ENCODE measurements around the gene GALNT2. TPM values are rescaled to one million over a fixed set of nuclear protein-coding genes. Genes with fewer than 3 reads are reported as not detected.

The GALNT2 gene
- total and polyA plus RNA-seq, 2 experiments from 2014 or later = 96.7 to 143 TPM

GRCh38 chr1:230029244-230029941, 37.6 kb upstream of the GALNT2 start:
- Histone ChIP-seq H3K27me3 (no peaks in the 10 kb centered on the region), H3K9me3 (ENCODE audit: low read depth) (no peaks in the 10 kb centered on the region), H3K27ac (no peak overlapping the region), H3K4me2 (no peak overlapping the region), H3K4me3 (no peak overlapping the region), H3K9me2 (replicated peaks; ENCODE audit: insufficient read depth) (no peaks in the 10 kb centered on the region), H3K36me3 (replicated peaks; ENCODE audit: insufficient read depth, low read depth) (no peaks in the 10 kb centered on the region), H3K79me2 (no peaks in the 10 kb centered on the region), H3K4me1 (ENCODE audit: insufficient read depth) (no peaks in the 10 kb centered on the region), H4K20me1 (ENCODE audit: insufficient read depth, poor library complexity, severe bottlenecking) (no peaks in the 10 kb centered on the region), H2AFZ (no peak overlapping the region)
- DNase-seq (ENCODE audit: low spot score) = no peak
- 66% methylated on average over 14 of the region's 14 CpGs for WGBS (ENCODE audit: low lambda C conversion rate, missing lambda C conversion rate)
- TF ChIP-seq EZH2phosphoT487 (IDR thresholded peaks at IDR 0.05; ENCODE audit: low read depth, severe bottlenecking, unreplicated experiment) (no peak), EZH2 (IDR thresholded peaks at IDR 0.05; ENCODE audit: borderline replicate concordance) (no peak), CTCF (IDR thresholded peaks at IDR 0.05; ENCODE audit: poor library complexity) (no peak)

DNA sequence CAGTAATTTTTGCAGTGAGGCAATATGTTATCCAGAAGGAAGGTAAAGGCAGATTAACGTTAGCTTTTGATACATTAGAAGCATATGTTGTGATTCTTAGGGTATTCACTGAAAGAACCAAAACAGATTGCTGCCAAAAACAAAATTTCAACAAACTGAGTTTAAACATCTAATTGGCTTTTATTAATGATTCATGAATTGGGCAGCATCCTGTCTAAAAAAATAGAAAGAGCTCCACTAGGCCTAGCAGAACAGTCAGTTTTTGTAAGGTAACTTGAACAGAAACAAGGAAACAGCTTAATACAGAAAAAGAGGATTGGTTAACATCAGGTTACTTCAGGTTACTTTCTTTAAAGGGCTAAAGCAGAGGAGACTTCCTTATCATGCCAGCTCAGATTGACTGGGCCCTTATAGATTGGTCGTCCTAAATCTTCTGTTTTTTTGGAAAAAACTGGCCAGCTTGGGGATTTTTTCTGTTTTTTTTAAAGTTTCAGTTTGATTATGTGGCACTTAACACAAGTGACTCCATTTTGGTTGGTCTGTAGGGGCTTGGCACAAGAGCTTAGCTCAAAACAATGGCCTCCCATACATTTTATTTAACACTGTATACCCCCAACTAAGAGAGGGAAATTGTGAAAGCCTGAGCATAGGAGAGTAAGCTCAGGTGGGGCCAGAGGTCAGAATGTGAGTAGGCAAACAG, 36.8 kb upstream of the GALNT2 start:
- no peaks in the 10 kb centered on the region for H3K9me3 ChIP-seq (ENCODE audit: low read depth)
- no peaks in the 10 kb centered on the region for H3K36me3 ChIP-seq (replicated peaks; ENCODE audit: insufficient read depth, low read depth)
- H3K4me2 ChIP-seq = no peak overlapping the region
- no peaks in the 10 kb centered on the region for H4K20me1 ChIP-seq (ENCODE audit: insufficient read depth, poor library complexity, severe bottlenecking)
- no peaks in the 10 kb centered on the region for H3K9me2 ChIP-seq (replicated peaks; ENCODE audit: insufficient read depth)
- H3K4me3 ChIP-seq = no peak overlapping the region
- H3K79me2 ChIP-seq = no peaks in the 10 kb centered on the region
- H3K27me3 ChIP-seq = no peaks in the 10 kb centered on the region
- WGBS (ENCODE audit: low lambda C conversion rate, missing lambda C conversion rate) = 87% methylated on average over 2 of the region's 2 CpGs
- DNase-seq (ENCODE audit: low spot score) = no peak
- TF ChIP-seq EZH2phosphoT487 (IDR thresholded peaks at IDR 0.05; ENCODE audit: low read depth, severe bottlenecking, unreplicated experiment) = no peak
- no peak for TF ChIP-seq CTCF (IDR thresholded peaks at IDR 0.05; ENCODE audit: poor library complexity)
- TF ChIP-seq EZH2 (IDR thresholded peaks at IDR 0.05; ENCODE audit: borderline replicate concordance) = no peak
- no peak overlapping the region for H2AFZ ChIP-seq
- no peak overlapping the region for H3K27ac ChIP-seq
- no peaks in the 10 kb centered on the region for H3K4me1 ChIP-seq (ENCODE audit: insufficient read depth)

DNA sequence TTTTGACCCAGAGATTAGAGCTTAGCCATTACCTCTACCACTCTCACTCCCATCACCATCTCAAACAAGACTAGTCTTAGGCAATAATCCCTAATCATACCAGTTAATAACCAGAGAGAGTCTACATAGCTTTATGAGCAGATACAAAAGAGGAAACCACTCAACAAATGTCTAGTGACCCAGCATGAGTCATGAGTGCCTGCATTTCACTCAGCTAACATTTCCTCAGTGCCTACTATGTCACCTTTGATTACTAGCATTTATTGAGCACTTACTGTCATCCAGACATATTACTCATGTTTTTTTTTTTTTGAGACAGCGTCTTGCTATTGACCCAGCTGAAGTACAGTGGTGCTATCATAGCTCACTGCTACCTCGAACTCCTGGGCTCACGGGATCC, 35.9 kb upstream of the GALNT2 start:
- H3K4me2 ChIP-seq = no peak overlapping the region
- H3K36me3 ChIP-seq (replicated peaks; ENCODE audit: insufficient read depth, low read depth) = no peaks in the 10 kb centered on the region
- H3K27me3 ChIP-seq = no peaks in the 10 kb centered on the region
- no peaks in the 10 kb centered on the region for H3K79me2 ChIP-seq
- no peaks in the 10 kb centered on the region for H3K9me3 ChIP-seq (ENCODE audit: low read depth)
- no peaks in the 10 kb centered on the region for H3K4me1 ChIP-seq (ENCODE audit: insufficient read depth)
- H2AFZ ChIP-seq = no peak overlapping the region
- no peak overlapping the region for H3K27ac ChIP-seq
- no peak overlapping the region for H3K4me3 ChIP-seq
- DNase-seq (ENCODE audit: low spot score) = no peak
- no peaks in the 10 kb centered on the region for H3K9me2 ChIP-seq (replicated peaks; ENCODE audit: insufficient read depth)
- no peaks in the 10 kb centered on the region for H4K20me1 ChIP-seq (ENCODE audit: insufficient read depth, poor library complexity, severe bottlenecking)
- whole genome bisulfite sequencing (ENCODE audit: low lambda C conversion rate, missing lambda C conversion rate) = 87% methylated on average over 3 of the region's 3 CpGs
- TF ChIP-seq CTCF (IDR thresholded peaks at IDR 0.05; ENCODE audit: poor library complexity) (no peak), EZH2phosphoT487 (IDR thresholded peaks at IDR 0.05; ENCODE audit: low read depth, severe bottlenecking, unreplicated experiment) (no peak), EZH2 (IDR thresholded peaks at IDR 0.05; ENCODE audit: borderline replicate concordance) (no peak)
